VCaP (cell line): Measurements from ENCODE around the gene TUBE1.
A peak's percentile ranks its signal among the peaks of the same experiment; 100 is the strongest.
"Not testable (repeated sequence)": the region's sequence is repeated elsewhere in the genome, so short reads cannot be mapped to it uniquely, and the experiment has no call there.

Experiments used
- H3K27ac ChIP-seq: fragments of 450-650 bp; 2 replicates; pipeline ENCODE4 v1.5.1; 2017
- CTCF ChIP-seq: fragments of 450-650 bp; conservative IDR thresholded peaks from 2 replicates; pipeline ENCODE4 v1.5.1; 2017; ENCODE audit warnings: mild to moderate bottlenecking, moderate library complexity

The TUBE1 gene

GRCh38 chr6:112049026-112049799, 38.1 kb downstream of the TUBE1 start:
- no peak overlapping the region for H3K27ac ChIP-seq
- no peak for TF ChIP-seq CTCF

- not testable (repeated sequence) for H3K27ac ChIP-seq
Observed at GRCh38 chr6:112047523-112047922, 39.8 kb downstream of the TUBE1 start.

GRCh38 chr6:112044856-112045255, 42.4 kb downstream of the TUBE1 start:
- H3K27ac ChIP-seq = no peak overlapping the region
- TF ChIP-seq CTCF = no peak

- TF ChIP-seq CTCF = no peak
- H3K27ac ChIP-seq = peak overlapping the region; percentile 74; the same call in 1 of the 2 replicates
Observed at GRCh38 chr6:112044196-112044595, 43.1 kb downstream of the TUBE1 start.

GRCh38 chr6:112043032-112044007, 44.0 kb downstream of the TUBE1 start:
- TF ChIP-seq CTCF = peak; percentile 88
- H3K27ac ChIP-seq = peak overlapping the region; percentile 74

GRCh38 chr6:112041535-112041934, 45.7 kb downstream of the TUBE1 start:
- no peak overlapping the region for H3K27ac ChIP-seq
- TF ChIP-seq CTCF = no peak

- no peak overlapping the region for H3K27ac ChIP-seq
- TF ChIP-seq CTCF = no peak
Observed at GRCh38 chr6:112040956-112041355, 46.3 kb downstream of the TUBE1 start.
